IPS-NIHi7 (cell line): ENCODE results near the gene MED14.

Experiments
- DNase-seq: peaks from one replicate; pipeline ENCODE4 v3.0.0; 2012; ENCODE audit warnings: mixed read lengths; ENCODE audit errors: extremely low spot score

MED14 gene

GRCh38 chrX:40612511-40612910 is 122.8 kb downstream of the MED14 start:
- no peak for DNase-seq

GRCh38 chrX:40607381-40607780 is 128.0 kb downstream of the MED14 start:
- DNase-seq: no peak

- no peak for DNase-seq
These were observed 131.9 kb downstream of the MED14 start for GRCh38 chrX:40603446-40603845.
